Stimulated activated CD8-positive, alpha-beta memory T cell treated with anti-CD3 and anti-CD28 coated beads, Interleukin-2, amount 100 ng/mL, for 1 hour (primary cell): ENCODE results near the gene THADA.

Experiments
- DNase-seq, 2 donors: peaks; one replicate each; pipeline ENCODE4 v3.0.0-alpha.2; 2020; ENCODE audit warnings: low read depth in 2 of 2

Gene THADA

GRCh38 chr2:43355399-43355798 lies 240.4 kb downstream of the THADA start:
- DNase-seq: no peak

DNA sequence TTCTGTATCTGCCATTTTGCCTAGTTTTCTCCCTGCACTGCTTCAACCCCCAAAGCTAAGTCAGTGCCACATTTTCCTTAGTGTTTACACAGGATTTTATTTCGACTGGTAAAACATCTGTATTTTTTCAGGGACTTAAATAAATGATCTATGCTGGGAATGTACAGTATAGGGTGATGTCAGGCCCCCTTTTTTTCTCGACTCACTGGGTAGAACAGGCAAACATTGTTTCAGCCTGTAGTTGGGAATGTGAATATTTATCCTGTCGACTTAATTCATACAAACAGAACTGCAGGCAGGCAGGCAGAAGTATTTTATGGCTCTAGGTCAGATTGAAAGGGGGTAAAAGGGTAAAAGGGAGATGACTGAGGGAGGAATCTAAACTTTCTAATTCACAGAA lies 245.9 kb downstream of the THADA start:
- DNase-seq: no peak

DNA sequence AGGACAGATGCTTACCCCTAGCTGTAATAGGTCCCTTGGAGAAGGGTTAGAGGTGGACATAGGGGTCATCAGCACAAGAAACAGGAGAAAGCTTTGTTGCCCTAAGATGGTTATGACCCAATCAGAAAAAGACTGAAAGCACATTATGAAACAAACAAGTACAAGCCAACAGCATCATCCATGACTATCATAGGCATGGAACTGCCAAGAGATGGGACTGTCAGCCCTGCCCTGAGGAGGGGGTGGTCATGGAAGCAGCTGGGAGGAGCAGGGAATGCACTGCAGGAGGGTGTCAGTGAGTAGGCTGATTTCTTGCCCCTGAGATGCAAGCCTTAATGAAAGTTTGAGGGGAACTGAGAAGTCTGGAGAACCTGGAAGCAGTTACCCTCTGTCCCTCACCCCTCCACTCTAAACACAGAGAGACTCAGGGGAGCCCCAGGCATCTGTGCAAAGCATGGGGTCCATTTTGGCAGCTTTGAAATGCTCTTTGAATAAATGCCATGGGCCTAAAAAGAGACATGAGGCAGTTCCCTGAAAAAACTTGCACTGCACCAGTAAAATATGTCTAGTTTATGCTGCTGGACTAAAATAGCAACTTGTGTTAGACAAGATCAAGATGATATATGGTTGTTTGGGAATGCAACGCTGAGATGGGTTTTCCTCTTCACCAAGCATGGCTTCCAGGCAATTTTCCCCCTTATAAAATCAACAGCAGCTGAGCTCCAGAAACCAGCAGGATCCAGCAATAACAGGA lies 246.8 kb downstream of the THADA start:
- DNase-seq: no peak

GRCh38 chr2:43347746-43348145 lies 248.1 kb downstream of the THADA start:
- DNase-seq: no peak

DNA sequence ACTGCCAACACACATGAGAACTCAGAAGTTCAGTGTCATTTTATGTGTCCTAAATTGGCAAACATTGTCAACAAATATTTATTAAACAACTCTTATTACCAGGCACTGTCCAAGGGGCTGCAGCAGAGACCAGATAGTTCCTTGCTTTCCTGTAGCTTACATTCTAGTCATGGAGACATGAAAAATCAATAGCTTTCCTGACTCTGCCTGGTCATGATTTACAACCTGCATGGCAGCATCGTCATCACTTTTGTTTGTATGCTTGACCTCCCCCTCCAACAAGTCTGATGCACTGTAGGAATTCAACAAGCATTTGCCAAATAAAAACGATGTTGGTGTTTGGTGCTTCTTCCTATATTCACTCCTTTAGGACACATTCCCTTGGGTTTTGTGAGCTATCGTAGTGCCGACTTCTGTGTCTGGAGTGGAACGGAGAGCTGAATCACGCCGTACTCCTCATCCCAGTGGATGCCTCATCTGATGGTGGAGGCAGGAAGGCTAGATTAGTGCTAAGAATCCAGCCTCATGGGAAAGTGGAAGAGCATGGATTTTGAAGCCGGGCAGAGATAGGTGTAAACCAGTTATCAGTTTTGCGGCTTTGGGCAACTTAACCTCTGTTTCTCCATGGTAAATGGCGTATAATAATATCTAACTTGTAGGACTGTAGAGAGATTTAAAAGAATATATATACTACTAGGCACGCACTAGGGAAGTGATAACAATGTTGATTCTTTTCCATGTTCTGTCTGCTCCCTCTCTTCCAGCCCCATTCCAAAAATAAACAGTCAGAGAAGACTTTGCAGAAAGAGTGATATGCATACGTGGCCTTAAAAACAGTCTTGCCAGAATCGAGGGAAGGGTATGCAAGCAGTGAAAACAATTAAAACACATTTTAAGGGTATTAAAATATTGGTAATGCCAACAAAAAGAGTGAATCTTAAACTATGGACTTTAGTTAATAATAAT lies 249.0 kb downstream of the THADA start:
- DNase-seq: no peak

DNA sequence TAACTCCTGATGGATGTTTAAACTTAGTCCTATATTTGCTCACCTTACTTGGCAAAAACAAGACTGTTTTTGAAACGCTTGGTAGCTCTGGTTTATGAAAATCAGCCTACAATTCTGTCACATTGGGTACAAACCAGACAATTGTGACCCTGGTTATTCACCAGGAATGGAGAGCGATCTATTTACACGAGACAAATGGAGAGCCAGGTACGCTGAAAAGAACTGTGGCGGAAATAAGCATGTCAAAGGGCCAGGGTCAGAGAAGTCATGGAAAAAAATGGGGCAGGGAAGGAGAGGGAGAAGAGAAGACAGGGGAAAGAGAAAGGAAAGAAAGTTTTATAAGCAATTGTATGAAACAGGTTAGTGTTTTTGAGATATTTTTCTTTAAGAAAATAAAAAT lies 250.0 kb downstream of the THADA start:
- DNase-seq: no peak

GRCh38 chr2:43345391-43345813 lies 250.4 kb downstream of the THADA start:
- DNase-seq: no peak

DNA sequence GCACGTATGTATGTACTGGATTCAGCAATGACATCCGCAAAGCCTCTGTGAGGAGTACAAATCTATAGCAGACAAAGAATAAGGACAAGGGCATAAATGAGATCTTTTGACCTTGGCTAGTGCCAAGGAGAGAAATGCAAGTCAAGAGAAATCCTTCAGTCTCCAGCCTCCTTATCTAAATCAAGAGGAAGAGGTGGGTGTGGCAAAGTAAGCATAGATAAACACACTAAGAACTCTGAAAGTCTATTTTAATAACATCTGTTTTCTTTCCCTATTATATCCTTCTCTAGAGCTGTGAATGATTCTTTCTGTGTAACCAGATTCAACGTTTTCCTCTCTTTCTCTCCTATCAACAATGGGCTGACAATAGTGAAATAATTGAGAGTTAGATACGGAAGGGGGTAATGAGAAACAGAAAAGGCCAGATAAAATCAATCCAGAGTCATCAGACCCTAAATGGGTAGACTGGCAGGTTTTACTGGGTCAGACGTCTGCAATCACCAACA lies 250.9 kb downstream of the THADA start:
- no peak for DNase-seq

DNA sequence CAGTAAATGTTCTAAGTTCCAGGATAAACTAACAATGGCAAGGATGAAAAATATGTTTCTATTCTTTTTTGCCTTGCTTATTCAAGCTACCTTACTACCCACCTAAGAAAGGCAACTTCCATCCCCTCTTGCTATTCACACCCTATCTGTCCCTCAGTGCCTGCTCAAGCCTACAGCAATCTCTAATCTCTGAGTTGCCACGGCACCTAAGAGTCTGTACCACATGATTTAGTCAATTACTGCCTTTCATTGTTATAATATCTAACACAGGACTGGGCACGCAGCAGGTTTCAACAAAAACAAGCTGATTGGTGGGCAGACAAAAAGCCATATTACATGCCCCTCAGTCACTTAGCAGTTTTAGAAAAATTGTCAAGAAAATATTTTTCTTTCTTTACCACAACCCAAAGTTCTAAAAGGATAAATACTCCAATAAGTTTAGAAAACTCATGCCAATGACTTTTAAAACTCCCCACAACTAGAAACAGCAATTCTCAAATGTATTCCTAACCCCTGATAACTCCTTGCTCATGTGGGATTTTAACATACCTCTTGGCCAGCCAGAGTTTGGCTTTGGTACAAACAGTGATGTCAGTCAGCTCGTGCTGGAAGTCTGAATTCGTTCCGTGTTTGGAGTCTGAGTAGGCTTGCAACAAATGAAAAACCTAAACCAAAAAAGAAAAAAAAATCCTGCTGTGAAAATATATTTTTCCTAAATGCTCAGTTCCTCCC lies 252.1 kb downstream of the THADA start:
- no peak for DNase-seq

DNA sequence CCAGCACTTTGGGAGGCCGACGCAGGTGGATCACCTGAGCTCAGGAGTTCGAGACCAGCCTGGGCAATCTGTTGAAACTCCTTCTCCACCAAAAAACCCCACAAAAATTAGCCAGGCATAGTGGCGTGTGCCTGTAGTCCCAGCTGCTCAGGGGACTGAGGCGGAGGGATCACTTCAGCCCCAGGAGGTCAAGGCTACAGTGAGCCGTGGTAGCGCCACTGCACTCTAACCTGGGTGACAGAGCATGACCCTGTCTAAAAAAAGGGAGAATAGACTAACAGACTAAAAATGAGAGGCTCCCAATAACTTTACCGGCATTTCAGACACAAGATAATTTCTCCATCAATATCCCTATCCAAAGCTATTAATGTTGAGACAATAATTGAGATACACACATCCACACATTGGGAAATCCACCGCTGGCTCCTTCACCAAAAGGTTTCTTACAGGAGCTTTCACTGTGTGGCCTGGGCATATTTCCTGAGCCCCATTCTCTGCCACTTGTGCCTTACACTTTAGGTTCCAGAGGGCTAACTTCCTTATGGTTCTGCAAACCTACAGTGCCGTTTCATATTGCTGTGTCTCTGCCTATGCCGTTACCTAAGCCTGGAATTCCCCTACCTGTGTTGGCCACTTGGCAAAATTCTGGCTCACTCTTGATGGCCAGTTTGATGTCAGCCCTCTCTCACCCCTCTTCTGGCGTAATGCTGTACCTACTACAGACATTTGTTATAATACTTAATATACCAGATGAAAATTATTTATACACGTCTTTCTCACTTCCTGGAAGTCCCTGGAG lies 253.7 kb downstream of the THADA start:
- DNase-seq: no peak

DNA sequence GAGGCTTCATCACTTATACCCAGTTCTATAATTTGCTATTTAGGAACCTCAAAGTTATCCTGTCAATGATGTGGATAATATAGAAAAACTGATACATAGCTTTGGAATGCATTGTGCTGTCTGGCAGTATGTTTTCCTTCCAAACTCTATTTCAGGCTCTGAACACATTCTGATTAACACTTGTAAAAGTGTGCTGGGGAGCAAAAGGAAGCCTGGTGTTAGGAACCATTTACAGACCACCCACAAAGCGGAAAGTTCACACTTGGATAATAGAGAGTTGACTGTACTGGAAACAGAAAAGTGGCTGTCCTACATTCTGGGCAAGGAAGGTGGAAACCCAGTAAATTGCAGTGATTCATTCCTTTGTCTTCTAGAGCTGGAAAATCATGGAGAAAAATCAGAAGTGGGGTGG lies 254.9 kb downstream of the THADA start:
- no peak for DNase-seq

GRCh38 chr2:43340066-43340465 lies 255.8 kb downstream of the THADA start:
- DNase-seq: no peak

DNA sequence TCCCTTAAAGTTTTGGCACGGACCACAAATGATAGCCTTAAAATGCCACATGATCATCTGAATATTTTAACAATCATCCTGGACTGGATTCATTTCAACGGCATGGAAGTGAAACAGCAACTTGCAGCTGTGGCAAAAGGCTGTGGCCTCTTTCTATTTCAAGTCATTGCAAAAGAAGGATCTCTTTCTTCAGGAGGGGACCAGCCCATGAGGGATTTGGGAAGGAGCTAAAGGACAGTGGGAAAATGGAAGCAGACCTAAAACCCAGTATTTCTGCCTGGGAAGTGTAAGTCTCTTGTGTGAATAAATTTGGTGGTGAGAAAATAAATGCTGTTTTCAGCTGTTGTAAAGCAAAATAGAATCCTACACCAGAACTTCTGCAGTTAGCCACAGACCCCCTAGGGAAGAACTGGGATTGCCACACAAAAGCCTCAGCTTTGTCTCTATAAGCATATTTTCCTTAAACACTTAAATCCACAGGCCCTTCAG lies 262.1 kb downstream of the THADA start:
- DNase-seq: no peak

GRCh38 chr2:43333101-43333655 lies 262.7 kb downstream of the THADA start:
- no peak for DNase-seq

DNA sequence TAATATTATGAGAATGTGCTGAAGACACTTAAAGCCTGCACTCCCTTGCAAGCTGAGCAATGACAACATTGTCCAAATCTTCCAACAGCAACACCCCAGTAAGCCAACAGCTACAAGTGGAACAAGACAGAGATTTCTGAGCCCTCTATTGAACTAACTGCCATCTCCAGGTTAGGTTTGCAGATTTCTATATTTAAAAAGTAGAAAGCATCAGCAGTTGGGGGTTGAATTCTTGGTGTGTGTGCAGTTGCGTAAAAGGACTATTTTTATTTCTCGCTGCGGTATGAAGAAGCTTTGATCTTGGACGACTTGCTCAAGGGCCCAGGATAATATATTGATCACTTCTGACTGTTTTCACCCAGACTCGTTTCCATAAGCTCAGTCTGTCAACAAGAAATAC lies 263.2 kb downstream of the THADA start:
- DNase-seq: no peak

GRCh38 chr2:43331422-43331821 lies 264.4 kb downstream of the THADA start:
- no peak for DNase-seq

- no peak for DNase-seq
Measured at GRCh38 chr2:43329637-43330036, 266.2 kb downstream of the THADA start.

GRCh38 chr2:43328832-43329231 lies 267.0 kb downstream of the THADA start:
- DNase-seq: no peak

- DNase-seq: no peak
Measured at GRCh38 chr2:43328133-43328532, 267.7 kb downstream of the THADA start.

DNA sequence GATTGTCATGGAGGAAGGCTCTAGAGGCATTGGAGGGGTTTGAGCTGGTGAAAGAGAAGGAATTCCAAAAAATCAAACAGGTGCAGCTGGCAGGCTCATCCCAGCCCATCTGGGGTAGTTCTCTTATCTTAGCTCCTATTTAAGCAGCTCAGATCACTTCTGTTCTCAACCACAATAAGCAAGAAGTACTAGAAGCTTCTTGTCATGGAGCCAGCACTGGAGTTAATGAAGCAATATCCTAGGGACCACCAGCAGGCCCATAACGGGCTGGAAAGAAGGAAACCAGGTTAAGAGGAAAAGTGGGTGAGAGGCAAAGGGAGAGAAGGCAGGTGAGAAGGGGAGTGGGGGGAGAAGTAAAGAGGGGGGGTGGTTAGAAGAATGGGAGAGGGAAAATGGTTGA lies 268.7 kb downstream of the THADA start:
- no peak for DNase-seq
